ENCODE results near the gene TMEM218. TPM values are rescaled to one million over a fixed set of nuclear protein-coding genes. Genes with fewer than 3 reads are reported as not detected.

Gene TMEM218
- total RNA-seq, 1 experiment from 2014 or later: 22.7 TPM

DNA sequence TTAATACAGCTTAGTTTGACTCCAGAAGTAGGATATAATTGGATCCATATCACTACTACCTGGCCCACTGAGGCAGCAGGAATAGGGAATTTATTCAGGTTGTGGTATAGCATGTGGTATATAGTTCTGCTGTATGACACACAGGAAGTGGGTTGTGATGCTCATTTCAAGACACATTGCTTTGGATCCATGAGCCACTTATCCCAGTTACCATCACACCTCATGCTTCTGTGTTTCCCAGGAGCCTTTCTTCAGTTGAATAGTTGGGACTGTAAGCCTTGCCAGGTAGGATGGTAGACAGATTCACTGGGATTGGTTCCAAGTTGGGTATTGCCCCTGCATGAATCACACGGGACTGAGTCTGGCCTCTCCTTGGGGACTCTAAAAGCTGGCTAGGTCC is 58.3 kb downstream of the TMEM218 start:
- no peaks in the 10 kb centered on the region for H3K36me3 ChIP-seq (replicated peaks; ENCODE audit: control insufficient read depth, insufficient read depth, low read length)
- no peak overlapping the region for H3K4me3 ChIP-seq (ENCODE audit: insufficient read depth, low read depth, low read length)
- no peaks in the 10 kb centered on the region for H3K27me3 ChIP-seq (ENCODE audit: control insufficient read depth, insufficient read depth, low read length)
- DNase-seq: no peak

DNA sequence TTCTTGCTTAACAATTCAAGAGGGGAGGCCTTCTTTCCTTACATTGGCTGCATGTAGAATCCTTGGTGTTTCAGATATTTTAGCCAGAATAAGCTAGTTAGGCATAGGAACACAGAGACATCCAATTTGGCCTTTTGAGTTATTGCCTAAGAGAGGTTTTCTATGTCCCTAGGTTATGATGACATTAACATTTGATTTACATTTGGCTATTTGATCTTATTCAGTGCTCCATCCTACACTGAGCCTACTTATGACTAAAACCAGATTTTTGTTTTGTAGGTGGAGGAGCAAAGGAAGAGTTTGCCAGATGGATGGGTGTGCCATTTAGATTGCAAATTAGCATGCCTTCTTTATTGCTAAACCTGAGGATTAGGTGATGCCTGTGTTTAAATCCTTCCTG is 59.4 kb downstream of the TMEM218 start:
- DNase-seq: no peak
- Histone ChIP-seq H3K36me3 (replicated peaks; ENCODE audit: control insufficient read depth, insufficient read depth, low read length) (no peaks in the 10 kb centered on the region), H3K27me3 (ENCODE audit: control insufficient read depth, insufficient read depth, low read length) (no peaks in the 10 kb centered on the region), H3K4me3 (ENCODE audit: insufficient read depth, low read depth, low read length) (no peak overlapping the region)

DNA sequence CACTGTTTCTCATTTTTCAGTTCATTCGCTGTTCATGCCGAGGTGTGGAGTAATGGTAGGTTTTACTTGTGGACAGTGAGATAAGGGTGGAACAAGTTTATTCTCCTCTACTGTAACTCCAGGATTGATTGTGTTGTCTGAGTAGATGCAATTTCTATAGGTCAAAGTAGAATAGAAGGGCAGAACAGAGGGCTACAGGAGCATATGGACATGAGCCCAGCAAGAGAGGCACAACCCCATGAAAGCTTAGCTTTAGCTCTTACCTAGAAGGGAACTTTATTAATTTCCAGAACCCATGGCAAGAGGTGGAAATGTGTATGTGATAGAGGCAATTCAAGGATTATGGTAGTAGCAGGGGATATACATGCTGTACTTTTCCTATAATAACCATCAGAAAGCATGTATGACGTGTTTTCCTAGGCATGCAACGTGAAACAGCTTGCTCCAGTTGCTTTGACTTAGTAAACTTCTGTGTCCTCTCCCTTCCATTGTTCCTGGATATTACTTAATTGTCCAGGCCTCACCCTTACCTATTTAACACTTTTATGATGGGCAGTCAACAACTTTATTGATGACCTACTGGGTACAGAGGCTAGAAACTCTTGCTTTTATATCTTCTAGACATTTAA is 62.1 kb downstream of the TMEM218 start:
- DNase-seq: no peak
- H3K36me3 ChIP-seq (replicated peaks; ENCODE audit: control insufficient read depth, insufficient read depth, low read length): no peaks in the 10 kb centered on the region
- no peak overlapping the region for H3K4me3 ChIP-seq (ENCODE audit: insufficient read depth, low read depth, low read length)
- H3K27me3 ChIP-seq (ENCODE audit: control insufficient read depth, insufficient read depth, low read length): no peaks in the 10 kb centered on the region

Other genes starting within 250 kb of the TMEM218 start
- gene ROBO3, start 246.2 kb downstream of the TMEM218 start, total RNA-seq (2014; rRNA removed; shearing (Covaris generic)): 26.1 and 31.0 TPM in 2 replicates
- gene ROBO4, start 213.8 kb downstream of the TMEM218 start, total RNA-seq (2014; rRNA removed; shearing (Covaris generic)): not detected in 2 replicates
- gene HEPN1, start 192.4 kb downstream of the TMEM218 start, total RNA-seq (2014; rRNA removed; shearing (Covaris generic)): not detected in 2 replicates
- gene HEPACAM, start 175.6 kb downstream of the TMEM218 start, total RNA-seq (2014; rRNA removed; shearing (Covaris generic)): not detected in 2 replicates
- gene CCDC15, start 157.4 kb downstream of the TMEM218 start, total RNA-seq (2014; rRNA removed; shearing (Covaris generic)): 1.2 and 3.0 TPM in 2 replicates
- 0.73 and 0.89 TPM in 2 replicates for gene SLC37A2, start 48.3 kb downstream of the TMEM218 start, total RNA-seq (2014; rRNA removed; shearing (Covaris generic))
- 1.6 and 2.2 TPM in 2 replicates for gene PKNOX2, start 53.1 kb upstream of the TMEM218 start, total RNA-seq (2014; rRNA removed; shearing (Covaris generic))

Measured in H7 (cell line).